Astrocyte (in vitro differentiated cells and primary cell): ENCODE measurements around the gene ANTXR1. TPM values are rescaled to one million over a fixed set of nuclear protein-coding genes. Genes with fewer than 3 reads are reported as not detected.
A peak's percentile ranks its signal among the peaks of the same experiment; 100 is the strongest.

ENCODE experiments used
- DNase-seq: peaks from one replicate; pipeline ENCODE4 v3.0.0-alpha.2; 2010; ENCODE audit warnings: low read depth
- FAIRE-seq: peaks from 2 replicates; lab custom pipeline; 2011; peaks lifted over from hg19 to GRCh38; lab: Jason Lieb, UNC
- H2AFZ ChIP-seq: 2 replicates; pipeline ENCODE4 v1.6.0; 2012; ENCODE audit warnings: low read depth, low read length, inconsistent platforms
- H3K27ac ChIP-seq: 2 replicates; pipeline ENCODE4 v1.5.1; 2011; ENCODE audit warnings: low read depth, low read length, inconsistent platforms
- H3K27me3 ChIP-seq: 2 replicates; pipeline ENCODE4 v1.6.0; 2011; ENCODE audit warnings: low read length, inconsistent platforms; ENCODE audit not compliant: insufficient read depth
- H3K36me3 ChIP-seq: 2 replicates; pipeline ENCODE4 v1.5.1; 2011; ENCODE audit warnings: low read length, inconsistent platforms; ENCODE audit not compliant: insufficient read depth
- H3K4me1 ChIP-seq: 2 replicates; pipeline ENCODE4 v1.5.1; 2011; ENCODE audit warnings: low read length, inconsistent platforms; ENCODE audit not compliant: insufficient read depth
- H3K4me2 ChIP-seq: 2 replicates; pipeline ENCODE4 v1.6.0; 2012; ENCODE audit warnings: low read length, inconsistent platforms
- H3K4me3 ChIP-seq: 2 replicates; pipeline ENCODE4 v1.5.1; 2011; ENCODE audit warnings: low read depth, mild to moderate bottlenecking, low read length, inconsistent platforms; ENCODE audit not compliant: insufficient read depth
- H3K79me2 ChIP-seq: 2 replicates; pipeline ENCODE4 v1.6.0; 2012; ENCODE audit warnings: mild to moderate bottlenecking, low read length, inconsistent platforms; ENCODE audit not compliant: insufficient read depth
- H3K9ac ChIP-seq: 2 replicates; pipeline ENCODE4 v1.6.0; 2012; ENCODE audit warnings: mild to moderate bottlenecking, low read length, inconsistent platforms
- H3K9me3 ChIP-seq: 2 replicates; pipeline ENCODE4 v1.5.1; 2012; ENCODE audit warnings: low read depth, mild to moderate bottlenecking, low read length, inconsistent platforms; ENCODE audit not compliant: insufficient read depth
- H4K20me1 ChIP-seq: 2 replicates; pipeline ENCODE4 v1.6.0; 2012; ENCODE audit warnings: low read length, inconsistent platforms; ENCODE audit not compliant: insufficient read depth
- H3K27ac Mint-ChIP-seq: one replicate; pipeline ENCODE4 v1.8.0; 2021; ENCODE audit warnings: mild to moderate bottlenecking, mixed read lengths; ENCODE audit not compliant: unreplicated experiment
- H3K27me3 Mint-ChIP-seq: one replicate; pipeline ENCODE4 v1.8.0; 2021; ENCODE audit warnings: low read depth, mixed read lengths; ENCODE audit not compliant: unreplicated experiment
- H3K36me3 Mint-ChIP-seq: one replicate; pipeline ENCODE4 v1.8.0; 2021; ENCODE audit warnings: low read depth, mixed read lengths; ENCODE audit not compliant: unreplicated experiment
- H3K4me1 Mint-ChIP-seq: one replicate; pipeline ENCODE4 v1.8.0; 2021; ENCODE audit warnings: low read depth, mixed read lengths; ENCODE audit not compliant: unreplicated experiment
- H3K4me3 Mint-ChIP-seq: one replicate; pipeline ENCODE4 v1.8.0; 2021; ENCODE audit warnings: mild to moderate bottlenecking, moderate library complexity, mixed read lengths; ENCODE audit not compliant: unreplicated experiment
- H3K9me3 Mint-ChIP-seq: one replicate; pipeline ENCODE4 v1.8.0; 2021; ENCODE audit warnings: mild to moderate bottlenecking, mixed read lengths; ENCODE audit not compliant: unreplicated experiment
- CTCF ChIP-seq: IDR thresholded peaks from 2 replicates; pipeline ENCODE4 v1.5.1; 2011; ENCODE audit warnings: low read depth, mild to moderate bottlenecking, inconsistent platforms, low read length, moderate library complexity; ENCODE audit not compliant: insufficient read depth
- EZH2 ChIP-seq: IDR thresholded peaks from 2 replicates; pipeline ENCODE4 v1.6.1; 2012; ENCODE audit warnings: mild to moderate bottlenecking, low read length, inconsistent platforms; ENCODE audit not compliant: insufficient read depth
- total RNA-seq: library from RNA; stranded (reverse); gene quantifications from 2 replicates; pipeline ENCODE4 v1.2.1, GENCODE V29; 2021

ANTXR1 gene
- total RNA-seq, 1 donor from 2014 or later: 67.8 TPM

- peak; percentile 62 for DNase-seq
- H3K79me2 ChIP-seq: peaks cover 64% of the 10 kb centered on the region
- Mint-ChIP-seq H3K36me3 (peaks cover 3% of the 10 kb centered on the region), H3K4me3 (peak overlapping the region; percentile 29), H3K9me3 (no peaks in the 10 kb centered on the region), H3K27me3 (no peaks in the 10 kb centered on the region), H3K27ac (peak overlapping the region; percentile 42), H3K4me1 (peaks cover 40% of the 10 kb centered on the region)
- H4K20me1 ChIP-seq: peaks cover 39% of the 10 kb centered on the region
- no peaks in the 10 kb centered on the region for H3K9me3 ChIP-seq
- H3K27ac ChIP-seq: no peak overlapping the region
- no peak for TF ChIP-seq CTCF
- no peak for TF ChIP-seq EZH2
- no peak for FAIRE-seq
- no peaks in the 10 kb centered on the region for H3K36me3 ChIP-seq
- H3K27me3 ChIP-seq: no peaks in the 10 kb centered on the region
- peak overlapping the region; percentile 1 for H3K4me2 ChIP-seq
- H3K9ac ChIP-seq: no peak overlapping the region
- H2AFZ ChIP-seq: no peak overlapping the region
- no peak overlapping the region for H3K4me3 ChIP-seq
- peaks cover 21% of the 10 kb centered on the region for H3K4me1 ChIP-seq
Measured at GRCh38 chr2:69033461-69034095, 20.6 kb downstream of the ANTXR1 start.

DNA sequence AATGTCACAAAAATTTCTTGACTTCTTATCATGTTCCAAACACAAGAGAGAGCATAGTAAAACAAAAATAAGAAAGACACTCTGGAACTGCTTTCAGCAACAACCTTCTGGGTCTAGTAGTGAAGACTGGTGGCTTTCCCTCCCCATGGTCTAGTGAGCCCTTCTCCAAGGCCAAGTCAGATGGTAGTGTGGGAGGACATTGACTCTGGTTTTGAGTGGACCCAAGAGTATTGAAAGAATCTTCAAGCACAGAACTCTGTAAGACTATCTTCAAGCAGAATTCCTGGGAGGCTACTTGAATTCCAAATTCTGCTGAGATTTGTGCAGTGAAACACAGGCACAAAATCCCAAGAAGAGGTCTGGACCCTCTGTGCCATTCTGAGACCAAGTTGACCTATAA lies 21.1 kb downstream of the ANTXR1 start:
- DNase-seq (no peak), FAIRE-seq (no peak)
- peak overlapping the region; percentile 42 for H3K27ac Mint-ChIP-seq
- Histone ChIP-seq H3K36me3 (no peaks in the 10 kb centered on the region), H3K27ac (no peak overlapping the region), H4K20me1 (peaks cover 39% of the 10 kb centered on the region), H3K79me2 (peaks cover 64% of the 10 kb centered on the region), H3K9ac (no peak overlapping the region), H3K9me3 (no peaks in the 10 kb centered on the region), H3K4me2 (no peak overlapping the region), H3K4me1 (peaks cover 21% of the 10 kb centered on the region), H3K4me3 (no peak overlapping the region), H2AFZ (no peak overlapping the region), H3K27me3 (no peaks in the 10 kb centered on the region)
- peaks cover 40% of the 10 kb centered on the region for H3K4me1 Mint-ChIP-seq
- no peak for TF ChIP-seq EZH2
- no peak for TF ChIP-seq CTCF
- no peaks in the 10 kb centered on the region for H3K9me3 Mint-ChIP-seq
- H3K36me3 Mint-ChIP-seq: peaks cover 3% of the 10 kb centered on the region
- no peaks in the 10 kb centered on the region for H3K27me3 Mint-ChIP-seq
- H3K4me3 Mint-ChIP-seq: no peak overlapping the region

GRCh38 chr2:69034845-69035244 lies 21.9 kb downstream of the ANTXR1 start:
- no peak overlapping the region for H3K4me3 Mint-ChIP-seq
- Histone ChIP-seq H3K79me2 (peaks cover 59% of the 10 kb centered on the region), H3K27ac (no peak overlapping the region), H3K27me3 (no peaks in the 10 kb centered on the region), H3K4me1 (peaks cover 21% of the 10 kb centered on the region), H3K36me3 (no peaks in the 10 kb centered on the region), H4K20me1 (peaks cover 43% of the 10 kb centered on the region), H3K9me3 (no peaks in the 10 kb centered on the region), H3K4me3 (no peak overlapping the region), H2AFZ (no peak overlapping the region), H3K9ac (no peak overlapping the region), H3K4me2 (no peak overlapping the region)
- H3K4me1 Mint-ChIP-seq: peaks cover 40% of the 10 kb centered on the region
- H3K27me3 Mint-ChIP-seq: no peaks in the 10 kb centered on the region
- DNase-seq: no peak
- H3K36me3 Mint-ChIP-seq: peaks cover 4% of the 10 kb centered on the region
- H3K9me3 Mint-ChIP-seq: no peaks in the 10 kb centered on the region
- no peak overlapping the region for H3K27ac Mint-ChIP-seq
- no peak for FAIRE-seq
- no peak for TF ChIP-seq EZH2
- TF ChIP-seq CTCF: no peak
